SK-N-SH (cell line): ENCODE measurements around the gene VIL1. TPM values are rescaled to one million over a fixed set of nuclear protein-coding genes. Genes with fewer than 3 reads are reported as not detected.

Source experiments
- CTCF ChIA-PET: fragments of 300-600, 350-600 bp; formaldehyde crosslinking; extraction: SDS; loops from one replicate; lab custom pipeline; 2021; lab: Yijun Ruan, JAX
- POLR2A ChIA-PET: fragments of 350-600 bp; sonication (Branson Sonifier 250); formaldehyde crosslinking; extraction: SDS; loops from one replicate; lab custom pipeline; 2020; ENCODE audit warnings: antibody characterized with exemption, inconsistent platforms; lab: Yijun Ruan, JAX
- DNase-seq: peaks from one replicate; pipeline ENCODE4 v3.0.0; 2012
- H2AFZ ChIP-seq: fragments of 200-600 bp; sonication (generic); 2 replicates; pipeline ENCODE4 v1.8.1; 2016; ENCODE audit warnings: antibody characterized with exemption, mild to moderate bottlenecking, low read depth
- H3F3A ChIP-seq: fragments of 200-600 bp; sonication (generic); replicated peaks from 2 replicates; pipeline ENCODE3; 2016; ENCODE audit warnings: antibody characterized with exemption, mild to moderate bottlenecking; ENCODE audit not compliant: insufficient read depth
- H3K27ac ChIP-seq, 2 experiments: fragments of 200-500 bp in 1 of 2; fragments of 200-600 bp in 1 of 2; sonication (Bioruptor generic) in 1 of 2; sonication (generic), shearing (Covaris generic) in 1 of 2; 2 replicates each; pipeline versions ENCODE4 v1.5.1 to v1.6.1; 2014 to 2016; ENCODE audit warnings: low read depth in 2 of 2, inconsistent platforms in 1 of 2, low read length in 1 of 2, mild to moderate bottlenecking in 1 of 2, mixed read lengths in 1 of 2
- H3K27me3 ChIP-seq: fragments of 200-600 bp; sonication (generic), shearing (Covaris generic); 2 replicates; pipeline ENCODE4 v1.6.1; 2016; ENCODE audit warnings: mixed run types; ENCODE audit not compliant: insufficient read depth
- H3K36me3 ChIP-seq, 2 experiments: fragments of 200-500 bp in 1 of 2; fragments of 200-600 bp in 1 of 2; sonication (Bioruptor generic) in 1 of 2; sonication (generic) in 1 of 2; replicated peaks in 1 of 2; 2 replicates each; pipeline versions ENCODE3 to v1.5.1; 2014 to 2016; ENCODE audit warnings: low read length in 1 of 2, mild to moderate bottlenecking in 1 of 2; ENCODE audit not compliant: insufficient read depth in 2 of 2, control insufficient read depth in 1 of 2
- H3K4me1 ChIP-seq, 2 experiments: fragments of 200-500 bp in 1 of 2; fragments of 200-600 bp in 1 of 2; sonication (Bioruptor generic) in 1 of 2; sonication (generic), shearing (Covaris generic) in 1 of 2; 2 replicates each; pipeline versions ENCODE4 v1.5.1 to v1.6.1; 2014 to 2016; ENCODE audit warnings: low read depth in 1 of 2, low read length in 1 of 2, mixed run types in 1 of 2; ENCODE audit not compliant: insufficient read depth in 2 of 2, control insufficient read depth in 1 of 2
- H3K4me2 ChIP-seq: fragments of 200-600 bp; sonication (generic), shearing (Covaris generic); 2 replicates; pipeline ENCODE4 v1.6.1; 2017; ENCODE audit warnings: mixed run types
- H3K4me3 ChIP-seq, 2 experiments: fragments of 200-500 bp in 1 of 2; fragments of 200-600 bp in 1 of 2; sonication (Bioruptor generic) in 1 of 2; sonication (generic), shearing (Covaris generic) in 1 of 2; 2 replicates each; pipeline versions ENCODE4 v1.5.1 to v1.8.1; 2014 to 2016; ENCODE audit warnings: low read depth in 2 of 2, inconsistent platforms in 1 of 2, low read length in 1 of 2, mild to moderate bottlenecking in 1 of 2, mixed read lengths in 1 of 2, moderate library complexity in 1 of 2
- H3K79me2 ChIP-seq: fragments of 200-600 bp; sonication (generic); 2 replicates; pipeline ENCODE4 v1.8.1; 2017; ENCODE audit warnings: mild to moderate bottlenecking; ENCODE audit not compliant: insufficient read depth
- H3K9ac ChIP-seq: fragments of 200-600 bp; sonication (generic); 2 replicates; pipeline ENCODE4 v1.6.1; 2017; ENCODE audit warnings: mixed run types
- H3K9me2 ChIP-seq: fragments of 200-600 bp; sonication (generic); 2 replicates; pipeline ENCODE4 v1.6.1; 2017; ENCODE audit warnings: mixed run types
- H3K9me3 ChIP-seq: fragments of 200-600 bp; sonication (generic); 2 replicates; pipeline ENCODE4 v1.6.1; 2017; ENCODE audit warnings: mixed run types, mild to moderate bottlenecking, moderate library complexity
- H4K20me1 ChIP-seq: fragments of 200-600 bp; sonication (generic); 2 replicates; pipeline ENCODE4 v1.6.1; 2017; ENCODE audit warnings: mild to moderate bottlenecking, mixed run types; ENCODE audit not compliant: insufficient read depth
- CHD2 ChIP-seq: fragments of 150-350 bp; IDR thresholded peaks from 2 replicates; pipeline ENCODE4 v1.6.1; 2018; ENCODE audit warnings: low read length; ENCODE audit not compliant: partially characterized antibody
- CTCF ChIP-seq: fragments of 200-600 bp; sonication (generic); IDR thresholded peaks from 2 replicates; pipeline ENCODE4 v1.6.1; 2017; ENCODE audit warnings: antibody characterized with exemption, mild to moderate bottlenecking, moderate library complexity
- FOSL2 ChIP-seq: IDR thresholded peaks from 2 replicates; pipeline ENCODE4 v1.4.0; 2012; ENCODE audit warnings: low read depth, mild to moderate bottlenecking, moderate library complexity, borderline replicate concordance
- FOXJ3 ChIP-seq: sonication (generic); formaldehyde crosslinking; IDR thresholded peaks from 2 replicates; pipeline ENCODE4 v1.5.1; 2020; ENCODE audit warnings: mild to moderate bottlenecking, missing genetic modification reagents
- JUND ChIP-seq: IDR thresholded peaks from 2 replicates; pipeline ENCODE4 v1.4.0; 2012
- NRF1 ChIP-seq: IDR thresholded peaks from 2 replicates; pipeline ENCODE4 v1.6.1; 2012; ENCODE audit warnings: low read depth, mild to moderate bottlenecking, low read length
- PBX3 ChIP-seq: IDR thresholded peaks from 2 replicates; pipeline ENCODE4; 2012
- RAD21 ChIP-seq: IDR thresholded peaks from 2 replicates; pipeline ENCODE4 v1.6.1; 2012; ENCODE audit warnings: mild to moderate bottlenecking, low read length
- REST ChIP-seq: IDR thresholded peaks from 2 replicates; pipeline ENCODE4 v1.6.1; 2012; ENCODE audit warnings: mild to moderate bottlenecking, low read depth, low read length, moderate library complexity
- RXRA ChIP-seq: IDR thresholded peaks from 2 replicates; pipeline ENCODE4 v1.4.0; 2012; ENCODE audit warnings: low read depth, mild to moderate bottlenecking, borderline replicate concordance
- SIN3A ChIP-seq: IDR thresholded peaks from 2 replicates; pipeline ENCODE4 v1.6.1; 2012; ENCODE audit warnings: low read depth, mild to moderate bottlenecking, low read length, moderate library complexity, borderline replicate concordance
- SMC3 ChIP-seq: IDR thresholded peaks from 2 replicates; pipeline ENCODE4 v1.6.1; 2012; ENCODE audit warnings: low read depth, low read length, improper control_type of control experiment
- TCF12 ChIP-seq: IDR thresholded peaks from 2 replicates; pipeline ENCODE4 v1.4.0; 2012
- TEAD4 ChIP-seq: IDR thresholded peaks from 2 replicates; pipeline ENCODE4 v1.4.0; 2012; ENCODE audit warnings: mild to moderate bottlenecking, borderline replicate concordance; ENCODE audit not compliant: insufficient read depth
- USF1 ChIP-seq: IDR thresholded peaks from 2 replicates; pipeline ENCODE4 v1.4.0; 2012; ENCODE audit warnings: low read depth, borderline replicate concordance
- WGBS: methylation state at CpG from one replicate; pipeline ENCODE4 v1.1.6; 2017; ENCODE audit warnings: low lambda C conversion rate; 5-methylcytosine and 5-hydroxymethylcytosine counted together
- polyA plus RNA-seq, 3 experiments: library from polyadenylated mRNA; depleted of rRNA; stranded (reverse); fragments of >200 nt; gene quantifications; 2 replicates each; pipeline ENCODE4 v1.2.3, GENCODE V29; 2012

VIL1 gene
- polyA plus RNA-seq, 1 of the 3 experiments (the other 2 are of a cell fraction) = under 0.01 TPM

GRCh38 chr2:218387369-218388194, 31.3 kb upstream of the VIL1 start:
- TF ChIP-seq REST (no peak), CHD2 (no peak), TEAD4 (no peak), FOSL2 (no peak), USF1 (no peak), RAD21 (no peak), NRF1 (no peak), SMC3 (no peak), CTCF (no peak), SIN3A (no peak), FOXJ3 (no peak), PBX3 (no peak), JUND (no peak), RXRA (no peak), TCF12 (no peak)
- 55% methylated on average over 27 of the region's 38 CpGs for WGBS
- Histone ChIP-seq H3F3A (no peaks in the 10 kb centered on the region), H3K4me3 (no peak overlapping the region), H3K36me3 (no peaks in the 10 kb centered on the region), H3K79me2 (no peaks in the 10 kb centered on the region), H3K9me2 (no peaks in the 10 kb centered on the region), H3K9ac (no peak overlapping the region), H4K20me1 (no peaks in the 10 kb centered on the region), H3K27ac (no peak overlapping the region), H2AFZ (no peak overlapping the region), H3K27me3 (no peaks in the 10 kb centered on the region), H3K9me3 (no peaks in the 10 kb centered on the region), H3K4me2 (no peak overlapping the region), H3K4me1 (no peaks in the 10 kb centered on the region; a peak in 2 of 4 replicates)
- DNase-seq = peak; percentile 62
- CTCF ChIA-PET = interaction anchor here (1.4 kb wide), 1 partner anchor 86 kb away, joined by 4 read pairs; no protein-coding TSS in a partner anchor
- POLR2A ChIA-PET = no interaction called here
